ENCODE data around the gene PODN. TPM values are rescaled to one million over a fixed set of nuclear protein-coding genes. Genes with fewer than 3 reads are reported as not detected.

The PODN gene
- total and polyA plus RNA-seq, 11 donors, result 5.2 to 61.8 (median 16.7) TPM

GRCh38 chr1:53123453-53124140 lies 61.6 kb downstream of the PODN start:
- 55 to 79% (median 65%) methylated on average over 15 to 19 of the region's 19 CpGs for WGBS, 4 donors
- H3K9me3 ChIP-seq, result no peaks in the 10 kb centered on the region
- DNase-seq (peak; percentile 64 to 83 (median 80)), ATAC-seq (peak; percentile 35 to 64 (median 62))
- intact Hi-C loops (cut with DNase I), result loop anchor here in 1 of 10 donors (10.0 kb wide), 1 partner anchor 59 kb away; the partner anchor contains the start of gene PODN
- peaks cover 0 to 67% (median 43%) of the 10 kb centered on the region in 12 donors for H3K4me1 ChIP-seq
- no peaks in the 10 kb centered on the region for H3K36me3 ChIP-seq
- TF ChIP-seq POLR2A (IDR thresholded peaks at IDR 0.05) (no peak), CTCF (IDR thresholded peaks at IDR 0.05) (no peak)
- peak overlapping the region; percentile 37 to 93 (median 81) for H3K27ac ChIP-seq
- peak overlapping the region in 1 of 12 donors; percentile 10 for H3K4me3 ChIP-seq
- no peaks in the 10 kb centered on the region for H3K27me3 ChIP-seq

GRCh38 chr1:53125122-53125521 lies 63.1 kb downstream of the PODN start:
- DNase-seq (peak in 1 of 5 donors; percentile 10), ATAC-seq (no peak)
- Histone ChIP-seq H3K4me1 (peaks cover 0 to 66% (median 43%) of the 10 kb centered on the region in 12 donors), H3K27me3 (no peaks in the 10 kb centered on the region), H3K9me3 (no peaks in the 10 kb centered on the region), H3K4me3 (no peak overlapping the region), H3K36me3 (no peaks in the 10 kb centered on the region), H3K27ac (peak overlapping the region; percentile 37 to 93 (median 81))
- intact Hi-C loops (cut with DNase I), result loop anchor here in 1 of 10 donors (10.0 kb wide), 1 partner anchor 60 kb away; the partner anchor contains the start of gene PODN
- WGBS, 4 donors, result 83 to 88% (median 87%) methylated on average over 6 of the region's 6 CpGs
- TF ChIP-seq CTCF (IDR thresholded peaks at IDR 0.05) (no peak), POLR2A (IDR thresholded peaks at IDR 0.05) (no peak)

GRCh38 chr1:53125623-53126360 lies 63.8 kb downstream of the PODN start:
- H3K9me3 ChIP-seq, result no peaks in the 10 kb centered on the region
- no peaks in the 10 kb centered on the region for H3K27me3 ChIP-seq
- peak in 1 of 5 donors; percentile 23 for DNase-seq
- TF ChIP-seq CTCF (IDR thresholded peaks at IDR 0.05) (peak in 2 of 12 donors; percentile 7 to 30), POLR2A (IDR thresholded peaks at IDR 0.05) (no peak)
- 66 to 78% (median 74%) methylated on average over 8 to 10 of the region's 10 CpGs for WGBS, 4 donors
- peak overlapping the region in 9 of 12 donors; percentile 75 to 93 (median 82) for H3K27ac ChIP-seq
- H3K4me3 ChIP-seq, result no peak overlapping the region
- intact Hi-C loops (cut with DNase I), result loop anchor here in 1 of 10 donors (10.0 kb wide), 1 partner anchor 61 kb away; the partner anchor contains the start of gene PODN
- H3K36me3 ChIP-seq, result no peaks in the 10 kb centered on the region
- peak in 1 of 4 donors; percentile 15 for ATAC-seq
- H3K4me1 ChIP-seq, result peaks cover 0 to 63% (median 44%) of the 10 kb centered on the region in 12 donors

GRCh38 chr1:53126495-53126894 lies 64.5 kb downstream of the PODN start:
- DNase-seq (no peak), ATAC-seq (no peak)
- Histone ChIP-seq H3K4me3 (no peak overlapping the region), H3K27ac (peak overlapping the region in 7 of 12 donors; percentile 3 to 93 (median 82)), H3K4me1 (peaks cover 0 to 63% (median 40%) of the 10 kb centered on the region in 12 donors), H3K36me3 (no peaks in the 10 kb centered on the region), H3K9me3 (no peaks in the 10 kb centered on the region), H3K27me3 (no peaks in the 10 kb centered on the region)
- intact Hi-C loops (cut with DNase I), result loop anchor here in 1 of 10 donors (10.0 kb wide), 1 partner anchor 62 kb away; the partner anchor contains the start of gene PODN
- no peak for TF ChIP-seq CTCF (IDR thresholded peaks at IDR 0.05)
- TF ChIP-seq POLR2A (IDR thresholded peaks at IDR 0.05), result no peak
- WGBS, 4 donors, result 75 to 87% (median 81%) methylated on average over 1 of the region's 1 CpG
